Progenitor cell of endocrine pancreas (in vitro differentiated cells): ENCODE data around the gene LIMK2. TPM values are rescaled to one million over a fixed set of nuclear protein-coding genes. Genes with fewer than 3 reads are reported as not detected.

Experiments used
- DNase-seq: peaks from one replicate; pipeline ENCODE4 v3.0.0; 2021; ENCODE audit warnings: low spot score; ENCODE audit not compliant: unreplicated experiment
- H3K27ac Mint-ChIP-seq: 2 replicates; pipeline ENCODE4 v1.8.0; 2021; ENCODE audit warnings: mild to moderate bottlenecking, moderate library complexity, mixed read lengths
- H3K27me3 Mint-ChIP-seq: 2 replicates; pipeline ENCODE4 v1.8.0; 2021; ENCODE audit warnings: mixed read lengths
- H3K36me3 Mint-ChIP-seq: 2 replicates; pipeline ENCODE4 v1.8.0; 2022; ENCODE audit warnings: mixed read lengths; ENCODE audit not compliant: insufficient read depth
- H3K4me1 Mint-ChIP-seq: 2 replicates; pipeline ENCODE4 v1.8.0; 2021; ENCODE audit warnings: low read depth, mixed read lengths
- H3K4me3 Mint-ChIP-seq: 2 replicates; pipeline ENCODE4 v1.8.0; 2021; ENCODE audit warnings: low read depth, mild to moderate bottlenecking, moderate library complexity, mixed read lengths
- H3K9me3 Mint-ChIP-seq: 2 replicates; pipeline ENCODE4 v1.8.0; 2021; ENCODE audit warnings: low read depth, mixed read lengths
- total RNA-seq: library from RNA; stranded (reverse); gene quantifications from 2 replicates; pipeline ENCODE4 v1.2.1, GENCODE V29; 2021
- TF ChIP-seq, protein P1 (sequence below): fragments of 200-600 bp; sonication (generic); IDR thresholded peaks from one replicate; pipeline ENCODE4 v1.5.0; 2021; ENCODE audit warnings: antibody characterized with exemption, mild to moderate bottlenecking; ENCODE audit not compliant: unreplicated experiment

Gene LIMK2
- total RNA-seq, 1 donor from 2014 or later: 44.7 TPM

DNA sequence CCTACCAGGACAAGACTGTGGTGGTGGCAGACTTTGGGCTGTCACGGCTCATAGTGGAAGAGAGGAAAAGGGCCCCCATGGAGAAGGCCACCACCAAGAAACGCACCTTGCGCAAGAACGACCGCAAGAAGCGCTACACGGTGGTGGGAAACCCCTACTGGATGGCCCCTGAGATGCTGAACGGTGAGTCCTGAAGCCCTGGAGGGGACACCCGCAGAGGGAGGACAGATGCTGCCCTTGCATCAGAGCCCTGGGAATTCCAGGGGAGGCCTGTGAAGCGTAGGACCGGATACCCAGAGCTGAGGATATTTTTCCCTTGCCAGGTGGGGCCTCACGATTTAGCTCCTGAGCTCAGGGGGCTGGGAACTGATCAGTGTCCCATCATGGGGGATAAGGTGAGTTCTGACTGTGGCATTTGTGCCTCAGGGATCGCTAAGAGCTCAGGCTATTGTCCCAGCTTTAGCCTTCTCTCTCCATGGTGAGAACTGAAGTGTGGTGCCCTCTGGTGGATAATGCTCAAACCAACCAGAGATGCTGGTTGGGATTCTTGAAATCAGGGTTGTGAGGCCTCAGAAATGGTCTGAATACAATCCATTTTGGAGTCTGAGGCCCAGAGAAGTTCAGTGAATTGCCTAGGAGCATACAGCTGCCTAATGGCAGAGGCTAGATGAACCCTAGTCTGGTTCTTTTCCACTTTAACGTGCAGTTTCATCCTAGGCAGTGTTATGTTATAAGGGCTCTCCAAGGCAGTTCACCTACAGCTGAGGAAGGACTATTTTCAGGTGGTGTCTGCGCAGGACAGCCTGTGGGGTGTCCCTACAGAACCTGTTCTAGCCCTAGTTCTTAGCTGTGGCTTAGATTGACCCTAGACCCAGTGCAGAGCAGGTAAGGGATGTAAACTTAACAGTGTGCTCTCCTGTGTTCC is 60.7 kb downstream of the LIMK2 start:
- H3K27ac Mint-ChIP-seq: no peak overlapping the region
- H3K9me3 Mint-ChIP-seq: no peaks in the 10 kb centered on the region
- peak; percentile 30 for DNase-seq
- no peak overlapping the region for H3K4me3 Mint-ChIP-seq
- H3K27me3 Mint-ChIP-seq: no peaks in the 10 kb centered on the region
- peaks cover 25% of the 10 kb centered on the region for H3K36me3 Mint-ChIP-seq
- H3K4me1 Mint-ChIP-seq: peaks cover 13% of the 10 kb centered on the region
- TF ChIP-seq, protein P1, sequence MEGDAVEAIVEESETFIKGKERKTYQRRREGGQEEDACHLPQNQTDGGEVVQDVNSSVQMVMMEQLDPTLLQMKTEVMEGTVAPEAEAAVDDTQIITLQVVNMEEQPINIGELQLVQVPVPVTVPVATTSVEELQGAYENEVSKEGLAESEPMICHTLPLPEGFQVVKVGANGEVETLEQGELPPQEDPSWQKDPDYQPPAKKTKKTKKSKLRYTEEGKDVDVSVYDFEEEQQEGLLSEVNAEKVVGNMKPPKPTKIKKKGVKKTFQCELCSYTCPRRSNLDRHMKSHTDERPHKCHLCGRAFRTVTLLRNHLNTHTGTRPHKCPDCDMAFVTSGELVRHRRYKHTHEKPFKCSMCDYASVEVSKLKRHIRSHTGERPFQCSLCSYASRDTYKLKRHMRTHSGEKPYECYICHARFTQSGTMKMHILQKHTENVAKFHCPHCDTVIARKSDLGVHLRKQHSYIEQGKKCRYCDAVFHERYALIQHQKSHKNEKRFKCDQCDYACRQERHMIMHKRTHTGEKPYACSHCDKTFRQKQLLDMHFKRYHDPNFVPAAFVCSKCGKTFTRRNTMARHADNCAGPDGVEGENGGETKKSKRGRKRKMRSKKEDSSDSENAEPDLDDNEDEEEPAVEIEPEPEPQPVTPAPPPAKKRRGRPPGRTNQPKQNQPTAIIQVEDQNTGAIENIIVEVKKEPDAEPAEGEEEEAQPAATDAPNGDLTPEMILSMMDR: peak; percentile 71

DNA sequence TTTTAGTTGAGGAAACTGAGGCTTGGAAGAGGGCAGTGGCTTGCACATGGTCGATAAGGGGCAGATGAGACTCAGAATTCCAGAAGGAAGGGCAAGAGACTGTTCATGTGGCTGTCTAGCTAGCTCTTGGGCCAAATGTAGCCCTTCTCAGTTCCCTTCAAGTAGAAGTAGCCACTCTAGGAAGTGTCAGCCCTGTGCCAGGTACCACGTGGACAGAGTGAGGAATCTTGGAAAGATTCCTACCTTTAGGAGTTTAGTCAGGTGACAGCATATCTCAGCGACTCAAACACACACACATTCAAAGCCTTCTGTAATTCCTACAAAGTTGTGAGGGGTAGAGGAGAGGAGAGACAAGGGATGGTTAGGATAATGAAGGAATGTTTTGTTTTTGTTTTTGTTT is 61.9 kb downstream of the LIMK2 start:
- Mint-ChIP-seq H3K27me3 (no peaks in the 10 kb centered on the region), H3K36me3 (peaks cover 17% of the 10 kb centered on the region), H3K4me1 (peaks cover 13% of the 10 kb centered on the region), H3K9me3 (no peaks in the 10 kb centered on the region), H3K27ac (no peak overlapping the region), H3K4me3 (no peak overlapping the region)
- TF ChIP-seq, protein P1: no peak
- no peak for DNase-seq

DNA sequence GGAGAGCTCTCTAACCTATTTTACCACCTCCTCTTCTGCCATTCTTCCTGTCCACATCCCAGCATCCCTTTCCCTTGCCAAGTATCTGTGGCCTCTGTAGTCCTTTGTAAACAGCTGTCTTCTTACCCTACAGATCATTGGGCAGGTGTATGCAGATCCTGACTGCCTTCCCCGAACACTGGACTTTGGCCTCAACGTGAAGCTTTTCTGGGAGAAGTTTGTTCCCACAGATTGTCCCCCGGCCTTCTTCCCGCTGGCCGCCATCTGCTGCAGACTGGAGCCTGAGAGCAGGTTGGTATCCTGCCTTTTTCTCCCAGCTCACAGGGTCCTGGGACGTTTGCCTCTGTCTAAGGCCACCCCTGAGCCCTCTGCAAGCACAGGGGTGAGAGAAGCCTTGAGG is 62.9 kb downstream of the LIMK2 start:
- Mint-ChIP-seq H3K27ac (peak overlapping the region; percentile 69), H3K27me3 (no peaks in the 10 kb centered on the region)

DNA sequence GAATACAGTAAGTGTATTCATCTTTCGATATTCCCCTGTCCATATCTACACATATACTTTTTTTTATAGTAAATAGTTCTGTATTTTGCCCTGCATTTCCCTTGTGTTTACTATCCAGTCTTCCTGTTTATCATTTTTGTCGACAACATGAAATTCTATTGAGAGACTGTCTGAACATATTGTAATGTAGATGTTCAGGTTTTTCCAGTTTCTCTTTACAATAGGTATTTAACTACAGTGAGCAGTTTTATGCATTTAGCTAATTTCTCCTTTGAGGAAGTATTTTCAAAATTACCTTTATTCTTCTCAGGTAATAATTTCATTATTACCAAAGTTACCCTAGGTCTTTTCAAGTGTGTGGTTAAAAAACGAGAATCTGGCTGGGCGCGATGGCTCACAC is 63.5 kb downstream of the LIMK2 start:
- H3K27me3 Mint-ChIP-seq: no peaks in the 10 kb centered on the region
- no peak for DNase-seq
- TF ChIP-seq, protein P1: no peak
- H3K4me3 Mint-ChIP-seq: no peak overlapping the region
- peak overlapping the region; percentile 44 for H3K27ac Mint-ChIP-seq
- peaks cover 7% of the 10 kb centered on the region for H3K4me1 Mint-ChIP-seq
- H3K36me3 Mint-ChIP-seq: peaks cover 13% of the 10 kb centered on the region
- no peaks in the 10 kb centered on the region for H3K9me3 Mint-ChIP-seq

More for the DNA sequence above, 62.9 kb downstream of the LIMK2 start:
- no peak overlapping the region for H3K4me3 Mint-ChIP-seq
- TF ChIP-seq, protein P1: no peak
- H3K9me3 Mint-ChIP-seq: no peaks in the 10 kb centered on the region
- H3K4me1 Mint-ChIP-seq: peaks cover 9% of the 10 kb centered on the region
- peaks cover 17% of the 10 kb centered on the region for H3K36me3 Mint-ChIP-seq
- no peak for DNase-seq

DNA sequence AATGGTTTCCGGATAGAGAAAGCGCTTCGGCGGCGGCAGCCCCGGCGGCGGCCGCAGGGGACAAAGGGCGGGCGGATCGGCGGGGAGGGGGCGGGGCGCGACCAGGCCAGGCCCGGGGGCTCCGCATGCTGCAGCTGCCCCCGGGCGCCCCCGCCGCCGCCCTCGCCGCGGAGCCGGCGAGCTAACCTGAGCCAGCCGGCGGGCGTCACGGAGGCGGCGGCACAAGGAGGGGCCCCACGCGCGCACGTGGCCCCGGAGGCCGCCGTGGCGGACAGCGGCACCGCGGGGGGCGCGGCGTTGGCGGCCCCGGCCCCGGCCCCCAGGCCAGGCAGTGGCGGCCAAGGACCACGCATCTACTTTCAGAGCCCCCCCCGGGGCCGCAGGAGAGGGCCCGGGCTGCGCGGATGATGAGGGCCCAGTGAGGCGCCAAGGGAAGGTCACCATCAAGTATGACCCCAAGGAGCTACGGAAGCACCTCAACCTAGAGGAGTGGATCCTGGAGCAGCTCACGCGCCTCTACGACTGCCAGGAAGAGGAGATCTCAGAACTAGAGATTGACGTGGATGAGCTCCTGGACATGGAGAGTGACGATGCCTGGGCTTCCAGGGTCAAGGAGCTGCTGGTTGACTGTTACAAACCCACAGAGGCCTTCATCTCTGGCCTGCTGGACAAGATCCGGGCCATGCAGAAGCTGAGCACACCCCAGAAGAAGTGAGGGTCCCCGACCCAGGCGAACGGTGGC is 64.5 kb downstream of the LIMK2 start:
- Mint-ChIP-seq H3K27ac (no peak overlapping the region), H3K4me1 (peaks cover 4% of the 10 kb centered on the region), H3K36me3 (peaks cover 9% of the 10 kb centered on the region), H3K9me3 (no peaks in the 10 kb centered on the region), H3K4me3 (no peak overlapping the region), H3K27me3 (no peaks in the 10 kb centered on the region)
- DNase-seq: no peak
- TF ChIP-seq, protein P1: no peak
